HG02588 (cell line): Measurements from ENCODE around the gene TRIM61.

Source experiments
- ATAC-seq: cut with Tn5 transposase; IDR thresholded peaks from one replicate; pipeline ENCODE4 v1.9.1; 2021; ENCODE audit warnings: mild to moderate bottlenecking, moderate library complexity; ENCODE audit not compliant: unreplicated experiment

The TRIM61 gene

DNA sequence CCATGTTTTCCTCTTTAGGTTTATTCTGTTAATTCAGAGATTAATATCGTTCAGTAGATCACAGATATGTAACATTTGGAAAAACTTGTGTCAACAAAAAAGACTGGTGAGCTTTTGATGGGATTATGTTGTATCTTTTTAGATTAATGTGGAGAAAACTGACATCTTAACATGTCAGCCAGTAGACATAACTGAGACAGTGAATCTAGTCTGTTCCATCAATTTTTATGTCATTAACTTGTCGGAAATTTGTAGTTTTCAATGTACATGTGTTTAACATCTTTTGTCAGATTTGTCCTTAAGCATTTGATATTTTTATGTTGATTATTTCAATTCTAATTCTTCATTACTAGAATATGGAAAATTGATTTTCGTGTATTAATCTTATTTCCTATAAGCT is 58.5 kb downstream of the TRIM61 start:
- ATAC-seq, result no peak
